ENCODE data around the gene HEXD.
A peak's percentile ranks its signal among the peaks of the same experiment; 100 is the strongest.
"Not testable (repeated sequence)": the region's sequence is repeated elsewhere in the genome, so short reads cannot be mapped to it uniquely, and the experiment has no call there.

HEXD gene

GRCh38 chr17:82371333-82372248, 46.6 kb upstream of the HEXD start, which contains the start of gene UTS2R:
TSS of gene UTS2R (plus strand) at chr17:82371765. CDS start at chr17:82374325, 2,560 bp downstream.
- ChIA-PET CTCF (interaction anchor here (0.6 to 1.5 kb wide), 2 partner anchors 20 to 341 kb away, joined by 3 to 5 read pairs; no protein-coding TSS in a partner anchor), POLR2A (no interaction called here)
- Histone ChIP-seq H3K36me3 (ENCODE audit: control insufficient read depth in 2 of 2, insufficient read depth in 1 of 2, low read length in 2 of 2) (no peaks in the 10 kb centered on the region), H3K4me1 (ENCODE audit: control insufficient read depth, insufficient read depth, low read length) (peaks cover 4% of the 10 kb centered on the region), H3K9me3 (ENCODE audit: control insufficient read depth, insufficient read depth, low read depth, low read length) (no peaks in the 10 kb centered on the region), H3K27ac (ENCODE audit: extremely low read depth, low read depth, low read length) (no peak within 1 kb of the TSS), H3K4me3 (ENCODE audit: low read depth, low read length) (no peak within 1 kb of the TSS)
- TF ChIP-seq PRDM4 (tag by site-specific recombination; IDR thresholded peaks at IDR 0.05) (no peak), KLF8 (tag by site-specific recombination; IDR thresholded peaks at IDR 0.05) (peak; percentile 27; the same call in 1 of the 2 replicates)

GRCh38 chr17:82372249-82373071, 45.7 kb upstream of the HEXD start:
- Histone ChIP-seq H3K9me3 (ENCODE audit: control insufficient read depth, insufficient read depth, low read depth, low read length) (no peaks in the 10 kb centered on the region), H3K4me1 (ENCODE audit: control insufficient read depth, insufficient read depth, low read length) (no peaks in the 10 kb centered on the region; the same call in 1 of the 2 replicates), H3K36me3 (ENCODE audit: control insufficient read depth in 2 of 2, insufficient read depth in 1 of 2, low read length in 2 of 2) (no peaks in the 10 kb centered on the region), H3K27ac (ENCODE audit: extremely low read depth, low read depth, low read length) (no peak overlapping the region), H3K4me3 (ENCODE audit: low read depth, low read length) (no peak overlapping the region)
- ChIA-PET CTCF (no interaction called here), POLR2A (no interaction called here)
- TF ChIP-seq SCRT2 (tag by site-specific recombination; IDR thresholded peaks at IDR 0.05) (peak; percentile 90), ZNF37A (tag by site-specific recombination; IDR thresholded peaks at IDR 0.05) (no peak), ZNF248 (tag by site-specific recombination; IDR thresholded peaks at IDR 0.05) (no peak), SCRT1 (tag by site-specific recombination; IDR thresholded peaks at IDR 0.05; ENCODE audit: borderline replicate concordance) (peak; percentile 66; the same call in 1 of the 2 replicates), ZSCAN16 (tag by site-specific recombination; IDR thresholded peaks at IDR 0.05) (no peak)

- H3K36me3 ChIP-seq (ENCODE audit: control insufficient read depth in 2 of 2, insufficient read depth in 1 of 2, low read length in 2 of 2); H3K9me3 ChIP-seq (ENCODE audit: control insufficient read depth, insufficient read depth, low read depth, low read length); H3K27ac ChIP-seq (ENCODE audit: extremely low read depth, low read depth, low read length); H3K4me3 ChIP-seq (ENCODE audit: low read depth, low read length); CTCF ChIA-PET; POLR2A ChIA-PET; H3K4me1 ChIP-seq (ENCODE audit: control insufficient read depth, insufficient read depth, low read length): not testable (repeated sequence)
Observed at GRCh38 chr17:82373072-82373452, 45.1 kb upstream of the HEXD start.

GRCh38 chr17:82373731-82374625, 44.2 kb upstream of the HEXD start:
- ChIA-PET CTCF (interaction anchor here (0.7 kb wide), 1 partner anchor 17 kb away, joined by 4 read pairs; no protein-coding TSS in a partner anchor), POLR2A (no interaction called here)
- H3K27ac ChIP-seq (ENCODE audit: extremely low read depth, low read depth, low read length), result no peak overlapping the region
- no peaks in the 10 kb centered on the region for H3K36me3 ChIP-seq (ENCODE audit: control insufficient read depth in 2 of 2, insufficient read depth in 1 of 2, low read length in 2 of 2)
- no peaks in the 10 kb centered on the region for H3K9me3 ChIP-seq (ENCODE audit: control insufficient read depth, insufficient read depth, low read depth, low read length)
- no peak overlapping the region for H3K4me3 ChIP-seq (ENCODE audit: low read depth, low read length)
- TF ChIP-seq HIC1 (tag by site-specific recombination; IDR thresholded peaks at IDR 0.05), result peak; percentile 14; the same call in 1 of the 2 replicates
- TF ChIP-seq SP2 (tag by site-specific recombination; IDR thresholded peaks at IDR 0.05), result no peak
- peak; percentile 72; the same call in 1 of the 2 replicates for TF ChIP-seq KLF8 (tag by site-specific recombination; IDR thresholded peaks at IDR 0.05)
- TF ChIP-seq ZNF350 (tag by site-specific recombination; IDR thresholded peaks at IDR 0.05), result no peak
- no peaks in the 10 kb centered on the region for H3K4me1 ChIP-seq (ENCODE audit: control insufficient read depth, insufficient read depth, low read length)
